ENCODE data around the gene ARHGAP26.

ARHGAP26 gene

GRCh38 chr5:143274952-143275351 is 504.8 kb downstream of the ARHGAP26 start:
- in situ Hi-C loops (cut with MboI; ENCODE audit: low sequenced_read_pairs): no loop called here

GRCh38 chr5:143275512-143276363 is 505.6 kb downstream of the ARHGAP26 start:
- in situ Hi-C loops (cut with MboI; ENCODE audit: low sequenced_read_pairs): no loop called here

GRCh38 chr5:143277536-143277935 is 507.4 kb downstream of the ARHGAP26 start:
- in situ Hi-C loops (cut with MboI; ENCODE audit: low sequenced_read_pairs): no loop called here
